ENCODE data around the gene TMEM185A.
"Not testable (repeated sequence)": the region's sequence is repeated elsewhere in the genome, so short reads cannot be mapped to it uniquely, and the experiment has no call there.

DNA sequence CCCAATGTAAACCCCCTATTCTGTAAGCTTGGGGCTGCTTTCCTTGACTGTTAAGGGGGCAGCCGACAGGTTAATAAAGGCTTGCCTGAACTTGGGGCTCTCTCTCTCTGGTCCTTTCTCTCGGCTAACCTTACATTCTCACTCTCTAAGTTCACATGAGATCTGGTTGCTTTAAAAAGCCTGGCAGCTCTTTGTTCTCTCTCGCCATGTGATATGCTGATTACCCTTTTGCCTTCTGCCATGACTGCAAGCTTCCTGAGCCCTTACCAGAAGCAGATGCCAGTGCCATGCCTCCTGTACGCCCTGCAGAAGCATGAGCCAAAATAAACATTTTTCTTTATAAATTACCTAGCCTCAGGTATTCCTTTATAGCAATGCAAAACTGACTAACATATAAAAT lies 76.3 kb downstream of the TMEM185A start:
- TF ChIP-seq, protein P1, sequence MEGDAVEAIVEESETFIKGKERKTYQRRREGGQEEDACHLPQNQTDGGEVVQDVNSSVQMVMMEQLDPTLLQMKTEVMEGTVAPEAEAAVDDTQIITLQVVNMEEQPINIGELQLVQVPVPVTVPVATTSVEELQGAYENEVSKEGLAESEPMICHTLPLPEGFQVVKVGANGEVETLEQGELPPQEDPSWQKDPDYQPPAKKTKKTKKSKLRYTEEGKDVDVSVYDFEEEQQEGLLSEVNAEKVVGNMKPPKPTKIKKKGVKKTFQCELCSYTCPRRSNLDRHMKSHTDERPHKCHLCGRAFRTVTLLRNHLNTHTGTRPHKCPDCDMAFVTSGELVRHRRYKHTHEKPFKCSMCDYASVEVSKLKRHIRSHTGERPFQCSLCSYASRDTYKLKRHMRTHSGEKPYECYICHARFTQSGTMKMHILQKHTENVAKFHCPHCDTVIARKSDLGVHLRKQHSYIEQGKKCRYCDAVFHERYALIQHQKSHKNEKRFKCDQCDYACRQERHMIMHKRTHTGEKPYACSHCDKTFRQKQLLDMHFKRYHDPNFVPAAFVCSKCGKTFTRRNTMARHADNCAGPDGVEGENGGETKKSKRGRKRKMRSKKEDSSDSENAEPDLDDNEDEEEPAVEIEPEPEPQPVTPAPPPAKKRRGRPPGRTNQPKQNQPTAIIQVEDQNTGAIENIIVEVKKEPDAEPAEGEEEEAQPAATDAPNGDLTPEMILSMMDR (IDR thresholded peaks at IDR 0.05; ENCODE audit: low read length), result not testable (repeated sequence)
- not testable (repeated sequence) for TF ChIP-seq EZH2 (optimal IDR thresholded peaks at IDR 0.05; ENCODE audit: low read depth, low read length); EZH2phosphoT487 (IDR thresholded peaks at IDR 0.05; ENCODE audit: low read length)
